GM15510 (cell line): Measurements from ENCODE around the gene KNCN.

Experiments used
- POLR2A ChIP-seq: IDR thresholded peaks from 3 replicates; pipeline ENCODE4 v1.6.1; 2011; ENCODE audit warnings: borderline replicate concordance; ENCODE audit not compliant: insufficient read length; ENCODE audit errors: extremely low read depth

KNCN gene

DNA sequence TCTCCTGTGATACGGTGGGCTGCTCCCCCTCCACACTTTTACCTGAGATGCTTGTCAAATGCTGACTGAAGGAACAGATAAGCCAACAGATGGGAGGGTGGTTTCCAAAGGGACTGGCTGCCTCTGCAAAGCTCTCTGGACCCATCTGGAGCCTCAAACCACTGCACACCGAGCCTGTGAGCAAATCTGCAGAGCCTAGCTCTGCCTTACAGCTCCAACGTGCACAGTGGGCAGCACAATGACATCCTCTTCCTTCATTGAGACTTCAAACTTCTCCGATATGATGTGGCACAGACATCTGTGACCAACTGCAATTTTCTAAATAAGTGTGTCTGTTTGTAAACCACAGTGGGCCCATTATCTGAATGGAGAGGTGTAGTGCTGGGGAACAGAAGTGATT lies 26.2 kb upstream of the KNCN start:
- no peak for TF ChIP-seq POLR2A

DNA sequence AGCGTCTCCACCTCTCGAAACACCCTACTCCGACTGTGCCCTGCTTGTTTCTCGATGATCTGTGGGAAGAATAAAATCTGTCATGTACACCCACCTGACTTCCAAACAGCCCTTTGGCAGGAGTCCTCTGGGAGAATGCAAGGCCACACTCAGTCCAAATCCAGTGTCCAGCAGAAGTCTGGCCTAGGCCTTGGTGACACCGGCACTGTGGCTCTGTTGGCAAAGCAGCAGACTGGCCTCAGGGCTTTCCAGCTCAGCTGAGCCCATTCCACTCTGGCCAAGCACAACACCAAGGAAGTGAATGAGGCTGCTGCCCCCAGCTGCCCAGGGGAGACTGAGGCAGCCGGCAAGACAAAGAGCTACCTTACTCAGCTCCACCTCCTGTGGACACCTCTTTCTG lies 25.1 kb upstream of the KNCN start:
- TF ChIP-seq POLR2A: no peak

- no peak for TF ChIP-seq POLR2A
Measured at GRCh38 chr1:46575778-46576177, 24.3 kb upstream of the KNCN start.

DNA sequence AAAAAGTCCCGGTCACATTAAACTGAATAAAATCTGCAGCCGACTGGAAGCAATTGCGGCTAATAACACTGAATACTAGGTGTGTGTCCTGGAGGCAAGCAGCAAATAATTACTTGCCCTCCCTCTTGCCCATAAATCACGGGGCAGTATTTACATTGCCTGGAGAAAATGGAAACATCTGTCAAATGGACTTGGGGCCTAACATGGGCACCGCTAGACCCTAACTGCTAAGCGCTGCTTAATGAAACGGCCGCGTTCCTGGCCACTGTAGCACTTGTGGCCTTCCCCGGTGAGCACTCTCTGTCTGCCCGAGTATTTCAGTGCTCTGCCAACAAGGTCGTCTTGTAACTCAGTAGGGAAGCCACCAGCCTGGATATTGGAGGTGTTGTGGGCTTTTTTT lies 23.9 kb upstream of the KNCN start:
- TF ChIP-seq POLR2A: no peak

DNA sequence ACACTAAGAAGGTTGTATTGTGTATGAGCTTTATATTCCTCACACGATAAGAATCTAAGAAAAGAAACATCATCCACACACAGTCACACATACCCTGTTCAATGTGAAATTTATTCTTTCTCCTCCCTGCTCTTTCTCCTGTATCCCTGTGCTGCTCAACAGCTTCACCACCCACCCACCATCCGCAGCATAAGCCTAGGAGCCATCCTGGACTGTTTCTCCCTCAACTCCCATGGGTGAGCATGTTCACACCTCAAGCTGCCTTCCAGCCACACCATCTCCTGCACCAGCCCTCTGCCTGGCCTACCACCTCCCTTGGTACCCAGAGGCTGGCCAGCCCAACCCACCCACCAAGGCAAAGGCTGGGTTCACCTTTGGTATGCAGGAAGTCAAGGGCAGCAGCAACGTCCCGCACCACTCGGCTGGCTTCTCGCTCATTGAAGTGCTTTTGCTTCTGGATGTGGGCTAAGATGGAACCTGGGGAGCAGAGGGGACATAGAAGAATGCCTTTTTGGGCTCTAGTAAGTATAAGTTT lies 20.3 kb upstream of the KNCN start:
- no peak for TF ChIP-seq POLR2A

DNA sequence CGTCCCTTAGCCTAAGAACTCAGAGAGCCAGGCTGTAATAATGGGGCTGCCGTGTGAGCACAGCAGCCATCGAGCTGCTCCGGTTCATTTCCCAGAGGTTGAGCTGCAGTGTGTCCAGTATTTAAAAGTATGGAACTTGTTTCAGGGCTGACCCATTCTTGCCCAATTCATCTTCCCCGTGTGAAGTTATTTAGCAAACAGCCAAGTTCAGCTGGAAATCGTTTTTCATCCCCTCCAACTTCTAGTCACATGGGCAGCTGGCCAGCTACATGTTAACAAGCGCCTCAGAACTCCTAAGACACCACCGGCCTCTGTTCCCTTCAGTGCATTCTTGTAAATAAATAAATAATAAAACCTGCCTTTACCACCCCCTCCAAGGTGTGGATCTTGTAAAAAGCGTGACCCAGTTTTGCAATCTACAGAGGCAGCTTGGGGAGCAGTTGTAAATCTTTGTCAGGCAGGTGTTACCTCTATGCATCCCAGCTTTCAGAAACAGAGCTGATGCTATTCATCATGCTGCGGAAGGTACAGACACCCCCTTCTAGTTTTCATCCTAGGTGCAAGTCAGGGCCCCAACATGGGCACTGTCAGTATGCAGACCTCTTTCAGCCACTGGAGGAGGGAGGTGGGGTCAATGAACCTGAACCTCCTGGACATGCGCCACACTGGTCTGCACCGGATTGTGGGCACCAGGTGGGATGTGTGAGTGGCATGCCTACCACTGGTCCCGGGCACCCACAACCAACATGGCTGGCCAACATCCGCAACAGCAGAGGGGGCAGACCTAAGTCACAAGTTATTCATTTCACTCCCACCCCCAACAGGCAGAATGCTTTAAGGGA lies 18.7 kb upstream of the KNCN start:
- TF ChIP-seq POLR2A: no peak

GRCh38 chr1:46569116-46569515 lies 17.7 kb upstream of the KNCN start:
- no peak for TF ChIP-seq POLR2A

DNA sequence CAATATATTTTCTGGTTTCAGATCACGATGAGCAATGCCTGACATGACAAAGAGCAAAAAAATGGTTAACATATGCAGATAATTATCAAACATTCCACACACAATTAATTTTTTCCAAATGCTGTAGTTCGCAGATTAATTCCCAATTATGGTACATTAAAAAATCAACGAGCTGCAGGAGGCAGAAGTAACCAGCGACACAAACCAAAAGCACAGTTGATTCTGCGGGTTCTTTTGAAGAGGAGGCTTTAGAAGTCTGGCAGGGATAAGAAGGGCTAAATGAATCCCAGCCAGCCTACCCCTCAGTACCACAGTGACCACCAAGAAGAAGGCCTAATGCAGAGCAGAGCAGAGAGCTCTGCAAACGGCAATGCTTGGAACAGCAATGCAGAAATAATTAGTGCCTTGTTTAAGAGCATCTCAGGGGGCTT lies 17.0 kb upstream of the KNCN start:
- TF ChIP-seq POLR2A: no peak

DNA sequence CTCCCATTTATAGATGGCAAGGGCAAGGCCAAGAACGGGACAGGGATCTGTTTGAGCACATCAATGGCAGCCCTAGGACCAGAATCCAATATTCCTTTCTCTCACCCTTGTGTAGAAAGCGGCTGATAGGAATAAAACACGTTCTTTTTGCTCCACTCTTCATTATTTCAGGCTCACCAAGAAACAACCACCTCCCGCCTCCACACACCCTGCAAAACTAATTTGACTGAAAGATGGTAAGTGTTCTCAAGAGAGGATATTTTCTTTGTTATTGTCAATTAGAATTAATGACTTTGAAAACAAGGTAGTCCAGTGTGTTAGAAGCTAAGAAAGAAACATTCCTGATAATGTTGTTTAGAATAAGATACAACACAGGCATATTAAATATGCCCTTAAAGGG lies 11.9 kb upstream of the KNCN start:
- TF ChIP-seq POLR2A: no peak

DNA sequence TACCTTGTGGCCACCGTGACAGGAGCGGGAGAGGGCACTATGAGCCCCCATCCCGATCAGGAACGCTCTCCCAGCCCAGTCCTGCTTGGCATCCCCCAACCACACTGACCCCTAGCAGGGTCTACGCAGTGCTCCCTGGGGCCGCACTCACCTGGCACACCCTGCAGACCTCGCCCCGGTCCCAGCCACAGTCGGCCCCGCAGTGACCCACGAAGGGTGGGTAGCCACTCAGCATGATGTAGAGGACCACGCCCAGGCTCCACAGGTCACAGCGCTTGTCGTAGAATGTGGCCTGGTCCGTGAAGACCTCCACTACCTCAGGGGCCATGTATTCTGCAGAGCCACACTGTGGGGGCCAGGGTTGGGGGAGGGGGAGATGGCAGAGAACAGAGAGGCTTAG lies 11.1 kb upstream of the KNCN start:
- no peak for TF ChIP-seq POLR2A

DNA sequence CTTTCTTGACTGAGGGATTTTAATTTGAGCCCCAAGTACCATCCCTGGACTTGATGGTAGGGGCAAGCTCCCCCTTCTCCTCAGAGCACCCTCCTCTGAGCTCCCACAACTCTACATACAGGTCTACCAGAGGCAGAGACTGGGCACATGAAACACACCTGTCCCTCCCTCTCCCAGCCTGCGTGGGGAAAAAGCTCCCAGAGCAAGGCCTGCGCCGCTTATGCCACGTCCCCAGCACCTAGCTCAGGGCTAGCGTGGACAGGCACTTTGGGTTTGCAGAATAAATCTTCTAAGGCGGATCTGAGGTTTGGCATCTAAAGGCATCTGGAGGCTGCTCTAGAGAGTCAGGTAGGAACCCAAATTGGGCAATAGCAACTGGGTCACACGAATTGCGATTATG lies 7.5 kb upstream of the KNCN start:
- no peak for TF ChIP-seq POLR2A

DNA sequence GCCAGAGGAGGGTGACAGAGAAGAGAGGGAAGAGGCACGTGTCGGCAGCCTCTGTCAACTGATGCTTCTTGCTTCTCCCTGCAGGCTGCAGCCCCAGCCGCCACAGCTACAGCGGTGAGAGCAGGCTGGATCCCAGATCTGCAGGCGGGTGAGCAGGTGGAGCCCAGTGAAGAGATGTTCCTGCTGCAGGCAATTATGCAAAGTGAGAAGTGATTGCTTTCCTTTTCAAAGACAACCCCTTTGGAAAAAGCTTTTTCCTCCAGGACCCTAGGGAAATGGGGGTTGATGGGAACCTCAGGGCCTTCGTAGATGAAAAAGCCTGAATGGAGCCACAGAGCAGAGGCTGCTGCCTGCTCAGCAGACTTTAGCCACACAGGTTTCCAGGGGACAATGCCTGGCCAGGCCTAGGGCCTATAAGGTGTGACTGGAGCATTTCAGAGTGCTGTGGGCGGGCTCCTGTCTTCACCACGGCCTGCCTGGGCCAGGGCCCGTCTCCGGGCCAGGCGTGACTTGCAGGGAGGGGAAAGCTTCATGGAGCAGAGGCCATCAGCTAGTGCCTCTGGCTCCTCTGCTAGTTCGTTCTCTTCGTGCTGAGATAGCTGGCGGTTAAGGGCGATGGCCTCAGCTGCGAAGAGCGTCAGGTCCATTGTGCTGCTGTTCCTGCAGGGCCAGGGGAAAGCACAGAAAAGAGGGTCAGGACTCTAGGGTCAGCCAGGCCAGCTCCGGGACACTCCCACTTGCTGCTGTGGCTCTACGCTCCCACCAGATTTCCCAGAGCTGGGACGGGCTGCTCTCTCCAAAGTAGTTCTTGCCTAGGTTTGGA lies 6.9 kb upstream of the KNCN start:
- TF ChIP-seq POLR2A: no peak

DNA sequence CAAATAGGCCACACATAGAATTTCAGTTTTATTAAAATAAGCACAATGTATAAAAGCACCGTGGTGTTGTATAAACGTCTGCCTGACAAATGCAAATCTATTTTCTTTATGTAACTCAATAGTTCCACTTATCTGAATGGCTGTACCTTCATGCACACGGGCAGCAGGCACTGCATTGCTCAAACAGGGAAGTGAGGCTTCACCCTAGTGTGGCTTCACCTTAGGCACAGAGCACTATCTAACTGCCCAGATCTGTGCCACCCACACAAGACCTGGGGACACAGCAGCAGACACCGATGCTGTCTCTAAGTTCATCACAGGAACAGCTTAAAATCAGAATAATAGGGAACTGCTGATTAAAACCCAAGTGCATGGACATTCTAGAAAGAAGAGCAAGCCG lies 6.0 kb upstream of the KNCN start:
- TF ChIP-seq POLR2A: no peak

- no peak for TF ChIP-seq POLR2A
Measured at GRCh38 chr1:46556822-46557221, 5.4 kb upstream of the KNCN start.

GRCh38 chr1:46555826-46556619 lies 4.6 kb upstream of the KNCN start:
- TF ChIP-seq POLR2A: no peak
